Endothelial cell of umbilical vein (primary cell): Measurements from ENCODE around the gene WBP2NL.

Experiments used
- CTCF ChIP-seq, 2 donors: IDR thresholded peaks; 1 replicate in 1 of 2; 2 replicates in 1 of 2; pipeline ENCODE4 v1.5.1; 2011; ENCODE audit warnings: low read length in 2 of 2, mild to moderate bottlenecking in 2 of 2, moderate library complexity in 2 of 2, control low read depth in 1 of 2, inconsistent platforms in 1 of 2, low read depth in 1 of 2; ENCODE audit not compliant: insufficient read depth in 1 of 2; ENCODE audit errors: extremely low read depth in 1 of 2
- POLR2A ChIP-seq: IDR thresholded peaks from 2 replicates; pipeline ENCODE4 v1.6.1; 2012; ENCODE audit warnings: low read depth, mild to moderate bottlenecking, control low read depth, low read length
- POLR2AphosphoS5 ChIP-seq: IDR thresholded peaks from 2 replicates; pipeline ENCODE4 v1.6.1; 2012; ENCODE audit warnings: low read depth, mild to moderate bottlenecking, control low read depth, low read length, moderate library complexity; ENCODE audit not compliant: insufficient read depth
- TF ChIP-seq, protein P1 (sequence below): IDR thresholded peaks from 2 replicates; pipeline ENCODE4 v1.6.1; 2011; ENCODE audit not compliant: insufficient read depth, insufficient read length

DNA sequence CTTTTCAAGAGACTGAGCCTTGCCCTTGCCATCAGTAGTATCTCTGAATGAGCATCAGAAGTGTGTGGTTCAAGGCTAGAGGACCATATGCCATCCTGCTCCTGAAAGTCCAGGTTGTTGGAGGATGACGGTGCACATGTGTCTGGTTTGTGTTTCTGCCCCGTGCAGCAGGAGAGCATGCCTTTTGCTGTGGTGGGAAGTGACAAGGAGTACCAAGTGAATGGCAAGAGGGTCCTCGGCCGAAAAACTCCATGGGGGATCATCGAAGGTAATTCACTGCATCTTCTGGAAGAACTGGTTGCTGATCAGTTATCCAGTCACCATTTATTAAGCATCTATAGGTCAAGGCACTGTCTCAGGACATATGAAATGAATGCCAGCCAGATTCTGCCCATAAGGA lies 6.1 kb upstream of the WBP2NL start:
- TF ChIP-seq CTCF (IDR thresholded peaks at IDR 0.05; ENCODE audit: extremely low read depth in 1 of 2, insufficient read depth in 1 of 2, low read depth in 1 of 2, low read length in 2 of 2) (no peak), POLR2A (no peak), POLR2AphosphoS5 (no peak)
- TF ChIP-seq, protein P1, sequence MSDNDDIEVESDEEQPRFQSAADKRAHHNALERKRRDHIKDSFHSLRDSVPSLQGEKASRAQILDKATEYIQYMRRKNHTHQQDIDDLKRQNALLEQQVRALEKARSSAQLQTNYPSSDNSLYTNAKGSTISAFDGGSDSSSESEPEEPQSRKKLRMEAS, result no peak
